Activated CD4-positive, alpha-beta T cell treated with anti-CD3 and anti-CD28 coated beads, Interleukin-2, Interleukin-6, amounts not matched to agents 100 ng/mL and 50 ng/mL, durations not matched to agents 16 hours and 8 hours (primary cell): Measurements from ENCODE around the gene TSSK2.
A peak's percentile ranks its signal among the peaks of the same experiment; 100 is the strongest.

Source experiments
- DNase-seq: peaks from one replicate; pipeline ENCODE4 v3.0.0-alpha.2; 2020

TSSK2 gene

DNA sequence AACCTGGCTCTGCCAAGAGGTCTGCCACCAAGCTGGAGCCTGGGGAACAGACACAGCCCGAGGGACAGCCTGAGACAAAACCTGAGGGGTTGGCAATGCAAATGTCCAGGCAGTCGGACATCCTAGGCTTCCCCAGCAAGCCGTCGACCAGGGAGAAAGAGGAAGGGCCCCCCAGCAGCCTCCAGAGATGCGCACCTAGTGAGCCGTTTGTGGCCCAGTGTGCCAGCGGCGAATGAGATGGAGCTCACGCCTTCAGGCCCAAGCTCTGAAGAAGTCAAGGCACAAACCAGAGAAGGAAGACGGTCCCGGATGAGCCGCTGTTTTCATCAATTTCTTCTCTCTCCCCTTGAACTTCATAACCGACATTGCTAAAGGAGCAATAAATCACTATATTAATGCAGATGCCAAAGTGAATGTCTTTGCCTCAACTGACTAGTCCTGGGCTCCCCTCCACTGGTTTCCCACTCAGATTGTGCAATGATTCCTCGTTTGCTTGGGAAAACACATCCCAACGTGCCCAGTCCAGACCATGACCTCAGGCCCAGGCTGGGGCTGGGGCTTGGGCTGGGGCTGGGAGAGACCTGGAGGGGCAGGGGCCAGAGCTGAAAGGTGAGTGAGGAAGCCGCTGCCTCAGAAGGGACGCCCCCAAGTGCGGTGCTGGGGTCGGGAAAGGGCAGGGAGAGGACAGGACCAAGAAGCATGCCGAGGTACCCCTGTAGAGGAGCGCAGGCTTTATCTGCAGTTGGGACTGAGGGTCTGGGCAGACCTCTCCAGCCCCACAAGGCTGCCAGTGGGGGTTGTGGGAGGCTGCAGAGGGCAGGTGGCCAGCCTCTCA lies 5.4 kb upstream of the TSSK2 start:
- DNase-seq = no peak

DNA sequence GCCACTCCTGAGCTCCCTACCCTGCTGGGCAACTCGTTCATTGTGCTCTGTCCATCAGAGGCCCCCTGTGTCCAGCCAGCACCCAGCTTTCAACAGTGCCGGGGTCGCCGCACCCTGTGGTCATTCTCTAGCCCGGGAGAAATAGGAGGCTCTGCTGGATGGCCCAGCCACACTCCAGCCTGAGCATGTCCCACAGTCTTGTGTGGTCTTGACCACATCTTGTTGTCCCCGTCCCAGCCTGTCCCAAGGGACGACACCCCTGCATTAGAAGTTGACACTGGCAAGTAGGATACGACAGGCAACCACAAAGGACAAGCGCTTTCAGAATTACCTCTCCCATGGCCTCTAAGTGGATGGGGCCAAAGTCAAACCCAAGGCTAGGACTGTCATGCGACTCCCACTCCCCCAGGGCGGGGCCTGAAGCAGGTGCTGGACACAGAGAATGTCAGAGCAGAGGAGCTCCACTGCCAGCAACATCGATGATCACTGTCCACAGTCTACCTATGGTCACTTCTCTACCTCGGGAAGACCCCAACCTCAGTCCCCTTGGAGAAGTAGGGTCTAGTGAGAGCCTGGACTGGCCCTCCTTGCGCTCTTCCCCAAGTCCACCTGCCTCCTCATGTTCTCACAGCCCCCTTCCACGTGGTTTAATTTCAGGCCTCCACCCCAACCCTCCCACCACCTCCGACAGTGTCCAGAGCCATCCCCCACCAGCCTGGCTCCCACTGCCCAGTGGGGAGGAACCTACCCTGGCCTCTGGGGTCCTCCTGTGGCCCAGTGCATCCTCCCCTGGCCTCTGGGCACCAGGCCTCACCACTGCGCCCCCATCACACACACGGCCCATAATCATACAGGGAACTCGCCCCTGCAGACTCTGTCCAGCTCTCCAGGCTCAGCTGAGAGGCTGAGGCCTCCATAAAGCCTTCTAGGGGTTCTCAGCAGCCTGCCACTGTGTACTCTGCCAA lies 4.5 kb upstream of the TSSK2 start:
- no peak for DNase-seq

DNA sequence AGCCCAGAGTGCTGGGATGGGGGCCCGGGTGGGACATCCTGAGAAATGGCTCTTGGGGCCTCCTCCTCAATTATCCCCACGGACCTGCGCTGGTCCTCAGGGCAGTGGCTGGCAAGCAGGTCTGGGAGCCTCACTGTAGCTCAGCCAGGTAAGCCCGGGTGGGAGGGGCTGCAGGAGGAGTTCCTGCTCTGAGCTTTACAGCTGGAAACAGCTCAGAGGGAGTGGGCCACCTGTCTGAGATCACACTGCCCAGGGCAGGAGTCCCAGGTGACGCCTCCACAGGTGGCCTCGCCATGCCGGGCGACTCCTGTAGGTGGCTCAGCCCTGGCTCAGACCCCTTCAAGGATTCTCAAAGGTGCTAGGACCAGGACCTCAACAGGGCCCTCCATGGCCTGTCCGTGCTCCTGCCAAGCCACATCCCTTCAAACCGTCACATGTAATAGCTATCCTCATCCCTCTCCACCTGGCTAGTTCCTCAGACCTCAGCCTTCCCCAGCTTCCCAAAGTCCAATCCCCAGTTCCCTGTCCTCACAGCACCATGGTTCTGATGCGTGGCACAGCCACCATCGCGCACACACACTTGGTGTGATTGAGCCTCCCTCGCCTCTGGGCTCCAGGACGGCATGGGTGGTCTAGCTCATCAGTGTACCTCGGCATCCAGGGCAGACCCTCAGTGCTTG lies 3.6 kb upstream of the TSSK2 start:
- no peak for DNase-seq

DNA sequence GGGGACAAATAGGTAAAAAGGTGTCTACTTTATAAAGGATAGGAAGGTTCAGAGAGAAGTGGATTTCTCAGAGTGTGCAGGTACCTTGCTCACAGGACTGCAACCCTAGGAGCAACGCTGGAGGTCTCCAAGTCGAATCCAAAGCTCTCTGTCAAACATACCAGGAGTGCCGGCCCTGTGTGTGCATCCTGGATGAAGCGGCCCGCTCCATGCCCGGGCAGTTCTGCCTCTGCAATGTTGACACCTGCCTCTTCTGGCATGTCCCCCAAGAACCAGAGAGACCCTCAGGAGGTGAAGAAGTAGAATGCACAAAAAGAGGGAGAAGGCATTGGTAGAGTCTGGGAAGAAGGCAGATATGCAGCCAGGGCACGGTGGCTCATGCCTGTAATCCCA lies 3.1 kb upstream of the TSSK2 start:
- DNase-seq = no peak

DNA sequence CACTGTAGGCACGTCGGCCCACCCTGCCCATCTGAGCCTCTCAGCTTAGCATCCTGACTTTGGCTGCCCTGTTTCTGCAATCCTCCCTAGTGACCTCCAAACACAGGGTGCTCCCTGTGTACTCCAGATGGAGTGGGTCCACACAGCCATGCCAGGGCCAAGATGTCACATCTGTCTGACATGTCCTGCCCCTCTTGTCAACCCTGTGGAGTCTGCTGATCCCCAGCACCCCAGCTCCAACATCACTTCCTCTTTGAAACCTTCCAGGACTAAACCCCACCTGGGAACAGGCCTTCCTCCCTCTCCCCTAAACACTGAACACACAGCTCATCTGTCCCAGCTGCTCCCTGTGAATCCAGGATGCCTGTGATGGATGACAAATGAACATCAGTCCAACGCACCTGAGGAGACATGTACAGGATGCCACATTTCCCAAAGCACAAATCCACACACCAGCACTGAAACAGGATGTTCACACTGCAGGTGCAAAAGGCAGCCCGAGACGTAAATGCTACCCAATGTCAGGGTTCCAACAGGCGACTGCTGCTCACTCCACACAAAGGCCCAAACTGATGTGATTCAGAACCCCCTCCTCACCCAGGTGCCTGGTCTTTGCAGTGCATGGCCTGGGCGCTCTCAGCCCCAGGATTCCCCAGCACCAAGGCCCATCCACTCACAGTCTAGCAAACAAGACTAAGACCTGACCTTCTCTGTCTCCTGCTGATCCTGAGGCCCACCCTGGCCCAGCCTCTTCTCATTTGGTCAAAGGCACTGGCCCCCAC lies 2.0 kb upstream of the TSSK2 start:
- DNase-seq = no peak

GRCh38 chr22:19129871-19130270 lies 1.2 kb upstream of the TSSK2 start:
- DNase-seq = no peak

DNA sequence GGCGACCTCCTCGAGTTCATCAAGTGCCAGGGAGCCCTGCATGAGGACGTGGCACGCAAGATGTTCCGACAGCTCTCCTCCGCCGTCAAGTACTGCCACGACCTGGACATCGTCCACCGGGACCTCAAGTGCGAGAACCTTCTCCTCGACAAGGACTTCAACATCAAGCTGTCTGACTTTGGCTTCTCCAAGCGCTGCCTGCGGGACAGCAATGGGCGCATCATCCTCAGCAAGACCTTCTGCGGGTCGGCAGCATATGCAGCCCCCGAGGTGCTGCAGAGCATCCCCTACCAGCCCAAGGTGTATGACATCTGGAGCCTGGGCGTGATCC lies 542 bp downstream of the TSSK2 start:
- DNase-seq = no peak

DNA sequence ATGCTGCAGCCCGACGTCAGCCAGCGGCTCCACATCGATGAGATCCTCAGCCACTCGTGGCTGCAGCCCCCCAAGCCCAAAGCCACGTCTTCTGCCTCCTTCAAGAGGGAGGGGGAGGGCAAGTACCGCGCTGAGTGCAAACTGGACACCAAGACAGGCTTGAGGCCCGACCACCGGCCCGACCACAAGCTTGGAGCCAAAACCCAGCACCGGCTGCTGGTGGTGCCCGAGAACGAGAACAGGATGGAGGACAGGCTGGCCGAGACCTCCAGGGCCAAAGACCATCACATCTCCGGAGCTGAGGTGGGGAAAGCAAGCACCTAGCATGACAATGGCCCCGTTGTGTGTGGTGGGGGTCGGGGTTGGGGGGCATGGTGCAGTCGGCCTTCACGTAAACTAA lies 1.0 kb downstream of the TSSK2 start:
- no peak for DNase-seq

- DNase-seq = no peak
Measured at GRCh38 chr22:19132693-19133400, 1.7 kb downstream of the TSSK2 start.

- no peak for DNase-seq
Measured at GRCh38 chr22:19133561-19133960, 2.5 kb downstream of the TSSK2 start.

- DNase-seq = no peak
Measured at GRCh38 chr22:19134176-19134831, 3.2 kb downstream of the TSSK2 start.

DNA sequence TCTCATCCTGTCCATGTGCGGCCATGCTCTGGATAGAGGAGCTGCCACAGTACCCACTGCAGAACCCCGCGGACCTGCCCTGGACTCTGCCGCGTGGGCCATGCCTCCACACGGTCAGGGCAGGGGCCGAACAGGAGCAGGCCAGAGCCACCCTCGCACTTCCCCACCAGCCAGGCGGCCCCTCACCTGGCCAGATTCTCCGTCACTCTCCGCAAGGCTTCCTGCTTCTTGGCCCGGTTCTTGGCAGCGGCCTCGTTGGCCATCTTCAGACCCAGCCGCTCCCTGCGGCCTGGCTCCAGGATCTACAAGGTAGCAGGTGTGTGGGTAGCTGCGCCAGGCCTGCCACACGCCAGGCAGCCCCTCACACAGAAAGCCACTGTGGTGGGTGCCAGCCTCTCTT lies 3.8 kb downstream of the TSSK2 start:
- DNase-seq = no peak

- no peak for DNase-seq
Measured at GRCh38 chr22:19136915-19137314, 5.8 kb downstream of the TSSK2 start.

DNA sequence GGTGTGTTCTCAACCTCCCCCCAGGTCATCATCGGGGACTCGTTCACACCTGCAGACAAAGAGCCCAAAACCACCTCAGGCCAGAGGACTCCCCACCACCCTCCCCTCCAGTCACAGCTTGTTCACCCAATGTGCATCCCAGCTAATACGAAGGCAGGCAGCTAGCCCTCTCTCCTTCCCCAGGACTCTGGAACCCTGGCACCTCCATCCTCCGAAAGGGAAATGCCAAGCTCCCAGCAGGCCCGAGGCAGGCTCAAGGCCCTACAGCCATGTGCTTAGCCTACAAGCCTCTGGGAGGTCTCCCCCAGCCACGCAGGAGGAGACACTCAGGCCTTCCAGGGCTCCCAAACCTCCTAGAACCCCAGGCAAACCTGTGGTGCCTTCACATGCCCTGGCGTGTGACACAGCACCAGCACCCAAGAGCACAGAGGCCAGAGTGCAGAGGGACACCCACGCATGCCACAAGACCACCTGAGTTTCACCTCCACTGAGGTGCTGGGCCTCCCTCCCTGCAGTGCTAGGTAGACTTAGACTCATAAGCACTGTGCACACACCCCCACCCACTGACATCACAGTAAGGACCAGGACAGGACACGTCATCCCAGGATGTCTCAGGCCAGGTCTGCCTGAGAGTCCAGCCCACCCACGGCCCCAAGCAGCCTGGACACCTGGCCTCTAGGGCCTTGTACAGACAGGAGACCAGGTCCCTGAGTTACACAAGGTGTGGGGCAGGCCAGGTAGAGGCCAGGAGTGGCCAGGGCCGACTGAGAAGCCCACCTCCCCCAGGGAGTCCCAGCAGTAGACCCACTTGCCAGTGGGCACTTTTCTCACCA lies 6.5 kb downstream of the TSSK2 start:
- DNase-seq = no peak

GRCh38 chr22:19138217-19139000 lies 7.3 kb downstream of the TSSK2 start:
- no peak for DNase-seq

DNA sequence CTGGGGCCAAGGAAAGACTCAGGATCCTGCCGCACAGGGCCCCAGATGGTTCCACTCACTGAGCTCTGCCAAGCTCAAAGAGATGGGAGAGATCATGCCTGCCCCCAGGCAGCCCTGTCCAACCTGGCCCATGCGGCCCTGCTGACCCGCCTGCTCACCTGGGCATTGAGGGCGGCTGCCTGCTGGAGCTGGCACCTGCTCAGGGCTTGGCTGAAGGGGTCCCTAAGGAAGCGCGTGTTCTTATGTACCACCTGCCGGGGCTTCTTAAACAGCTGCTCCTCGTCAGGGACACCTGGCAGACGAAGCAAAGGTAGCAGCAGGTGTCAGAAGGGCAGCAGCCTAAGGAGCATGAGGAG lies 7.9 kb downstream of the TSSK2 start:
- no peak for DNase-seq

DNA sequence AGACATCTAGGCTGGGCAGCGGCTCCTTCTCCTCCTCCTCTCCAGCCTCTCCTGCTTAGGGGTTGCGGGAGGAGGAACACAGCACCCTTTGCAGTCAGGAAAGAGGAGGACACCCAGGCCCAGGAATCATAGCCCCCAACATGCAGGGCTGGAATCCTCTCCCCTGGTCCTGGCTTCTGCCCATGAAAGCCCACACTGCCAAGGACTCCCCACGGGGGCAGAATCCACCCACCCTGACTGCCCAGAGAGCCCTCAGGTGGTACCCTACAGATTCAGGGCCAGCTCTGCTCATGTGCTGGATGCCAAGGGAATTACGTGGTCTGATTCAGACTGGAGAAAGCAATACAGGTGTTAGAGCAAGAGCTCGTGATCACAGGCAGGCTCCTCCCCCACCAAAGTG lies 8.9 kb downstream of the TSSK2 start:
- DNase-seq = no peak

DNA sequence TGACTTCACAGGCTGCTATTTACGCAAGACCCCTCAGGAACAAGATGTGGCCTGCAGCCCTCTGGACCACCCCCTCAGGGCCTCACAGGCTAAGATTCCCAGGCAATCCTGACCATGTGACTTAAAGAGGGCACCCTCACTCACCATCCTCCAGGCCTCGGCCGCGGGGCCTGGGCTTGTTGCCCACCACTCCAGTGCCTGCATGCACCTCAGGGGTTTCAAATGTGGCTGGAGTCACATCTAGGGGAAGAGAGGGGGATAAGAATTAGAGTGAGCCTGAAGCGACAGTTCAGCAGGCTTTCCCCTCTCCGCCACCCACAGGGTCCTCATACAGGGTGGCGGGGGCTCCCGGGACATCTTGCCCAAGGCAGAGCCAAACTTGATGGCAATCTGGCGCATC lies 11.3 kb downstream of the TSSK2 start:
- no peak for DNase-seq

DNA sequence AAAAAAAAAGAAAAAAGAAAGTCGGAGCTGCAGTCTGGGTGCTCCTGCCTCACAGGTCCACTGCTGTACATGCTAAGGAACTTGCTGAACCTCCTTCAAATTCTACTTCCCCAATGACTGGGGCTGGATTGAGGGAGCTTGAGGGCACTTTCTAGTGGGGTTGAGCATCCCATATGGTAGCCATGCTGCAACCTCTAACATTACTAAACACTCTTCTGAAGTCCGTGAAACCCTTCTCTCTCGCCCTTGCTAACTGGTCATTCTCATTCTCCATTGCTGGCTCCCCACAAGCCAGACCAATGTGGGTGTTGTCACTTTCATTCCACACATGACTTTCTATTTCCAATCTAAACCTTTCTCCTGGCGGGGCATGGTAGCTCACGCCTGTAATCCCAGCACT lies 12.1 kb downstream of the TSSK2 start:
- DNase-seq = no peak

GRCh38 chr22:19143967-19144400 lies 12.9 kb downstream of the TSSK2 start:
- peak; percentile 54 for DNase-seq
